Osteocyte (in vitro differentiated cells): ENCODE results near the gene RASGRP1. TPM values are rescaled to one million over a fixed set of nuclear protein-coding genes. Genes with fewer than 3 reads are reported as not detected.
A peak's percentile ranks its signal among the peaks of the same experiment; 100 is the strongest.

Experiments
- DNase-seq: peaks from one replicate; pipeline ENCODE4 v3.0.0; 2021; ENCODE audit warnings: mixed read lengths; ENCODE audit not compliant: unreplicated experiment; ENCODE audit errors: extremely low spot score
- H3K27ac Mint-ChIP-seq: one replicate; pipeline ENCODE4 v1.8.0; 2021; ENCODE audit warnings: mild to moderate bottlenecking, mixed read lengths; ENCODE audit not compliant: unreplicated experiment
- H3K27me3 Mint-ChIP-seq: one replicate; pipeline ENCODE4 v1.8.0; 2021; ENCODE audit warnings: mixed read lengths; ENCODE audit not compliant: unreplicated experiment
- H3K36me3 Mint-ChIP-seq: one replicate; pipeline ENCODE4 v1.8.0; 2021; ENCODE audit warnings: mixed read lengths; ENCODE audit not compliant: unreplicated experiment
- H3K4me1 Mint-ChIP-seq: one replicate; pipeline ENCODE4 v1.8.0; 2021; ENCODE audit warnings: mixed read lengths; ENCODE audit not compliant: unreplicated experiment
- H3K4me3 Mint-ChIP-seq: one replicate; pipeline ENCODE4 v1.8.0; 2021; ENCODE audit warnings: mild to moderate bottlenecking, moderate library complexity, mixed read lengths; ENCODE audit not compliant: unreplicated experiment
- H3K9me3 Mint-ChIP-seq: one replicate; pipeline ENCODE4 v1.8.0; 2021; ENCODE audit warnings: mixed read lengths; ENCODE audit not compliant: unreplicated experiment
- CTCF ChIP-seq: fragments of 200-600 bp; sonication (generic); IDR thresholded peaks from 2 replicates; pipeline ENCODE4 v1.5.0; 2021; ENCODE audit warnings: antibody characterized with exemption, mild to moderate bottlenecking, moderate library complexity
- total RNA-seq: library from RNA; stranded (reverse); gene quantifications from 2 replicates; pipeline ENCODE4 v1.2.1, GENCODE V29; 2021

Gene RASGRP1
- total RNA-seq, 1 donor from 2014 or later = 0.11 TPM

GRCh38 chr15:38504680-38505467 lies 59.7 kb downstream of the RASGRP1 start:
- Mint-ChIP-seq H3K27ac (no peak overlapping the region), H3K36me3 (no peaks in the 10 kb centered on the region), H3K27me3 (no peaks in the 10 kb centered on the region), H3K4me1 (no peaks in the 10 kb centered on the region), H3K9me3 (no peaks in the 10 kb centered on the region), H3K4me3 (no peak overlapping the region)
- no peak for DNase-seq
- TF ChIP-seq CTCF = no peak

- Mint-ChIP-seq H3K9me3 (no peaks in the 10 kb centered on the region), H3K4me3 (no peak overlapping the region), H3K27ac (no peak overlapping the region), H3K27me3 (no peaks in the 10 kb centered on the region), H3K36me3 (no peaks in the 10 kb centered on the region), H3K4me1 (no peaks in the 10 kb centered on the region)
- TF ChIP-seq CTCF = no peak
- no peak for DNase-seq
Observed at GRCh38 chr15:38503496-38503895, 61.1 kb downstream of the RASGRP1 start.

GRCh38 chr15:38499651-38500050 lies 65.0 kb downstream of the RASGRP1 start:
- Mint-ChIP-seq H3K27ac (no peak overlapping the region), H3K9me3 (no peaks in the 10 kb centered on the region), H3K36me3 (no peaks in the 10 kb centered on the region), H3K4me3 (no peak overlapping the region), H3K27me3 (no peaks in the 10 kb centered on the region), H3K4me1 (no peaks in the 10 kb centered on the region)
- DNase-seq = no peak
- no peak for TF ChIP-seq CTCF

- Mint-ChIP-seq H3K4me1 (peaks cover 3% of the 10 kb centered on the region), H3K27me3 (no peaks in the 10 kb centered on the region), H3K27ac (no peak overlapping the region), H3K4me3 (no peak overlapping the region), H3K9me3 (no peaks in the 10 kb centered on the region), H3K36me3 (no peaks in the 10 kb centered on the region)
- no peak for TF ChIP-seq CTCF
- DNase-seq = no peak
Observed at GRCh38 chr15:38496151-38496550, 68.5 kb downstream of the RASGRP1 start.

GRCh38 chr15:38490242-38490922 lies 74.2 kb downstream of the RASGRP1 start:
- Mint-ChIP-seq H3K27me3 (no peaks in the 10 kb centered on the region), H3K27ac (peak overlapping the region; percentile 59), H3K4me1 (peaks cover 33% of the 10 kb centered on the region), H3K4me3 (peak overlapping the region; percentile 2), H3K9me3 (no peaks in the 10 kb centered on the region), H3K36me3 (peaks cover 7% of the 10 kb centered on the region)
- DNase-seq = no peak
- no peak for TF ChIP-seq CTCF
